Measurements from ENCODE around the gene ZNF500. TPM values are rescaled to one million over a fixed set of nuclear protein-coding genes. Genes with fewer than 3 reads are reported as not detected.
"Not testable (repeated sequence)": the region's sequence is repeated elsewhere in the genome, so short reads cannot be mapped to it uniquely, and the experiment has no call there.

The ZNF500 gene
- total and polyA plus RNA-seq, 2 donors (not counting 1 experiment from before 2014, with no cell fraction given) = 3.1 to 7.1 TPM

GRCh38 chr16:4785758-4786433 is 18.9 kb upstream of the ZNF500 start:
- no peak overlapping the region for H3K27ac ChIP-seq (ENCODE audit: insufficient read depth, low read length)
- no peak for DNase-seq (ENCODE audit: low read depth in 2 of 2)

GRCh38 chr16:4784444-4784987 is 17.6 kb upstream of the ZNF500 start:
- H3K4me2 ChIP-seq (ENCODE audit: extremely low read depth, insufficient read depth, low read length); H3K36me3 ChIP-seq (ENCODE audit: control insufficient read depth, insufficient read depth, low read length); H2AFZ ChIP-seq (ENCODE audit: low read length); H3K4me3 ChIP-seq (replicated peaks in 1 of 4; ENCODE audit: control extremely low read depth in 1 of 4, insufficient read depth in 1 of 4, low read depth in 3 of 4, low read length in 4 of 4); H4K20me1 ChIP-seq (ENCODE audit: control insufficient read depth, extremely low read depth, insufficient read depth, low read length); H3K27me3 ChIP-seq (ENCODE audit: control insufficient read depth, insufficient read depth, low read length); H3K4me1 ChIP-seq (ENCODE audit: control insufficient read depth, extremely low read depth, insufficient read depth, low read length); DNase-seq (ENCODE audit: low read depth in 2 of 2); H3K27ac ChIP-seq (ENCODE audit: insufficient read depth, low read length); H3K9me3 ChIP-seq (ENCODE audit: control insufficient read depth, insufficient read depth, low read depth, low read length); H3K79me2 ChIP-seq (ENCODE audit: control insufficient read depth, insufficient read depth, low read length); H3K9ac ChIP-seq (ENCODE audit: insufficient read depth, low read length): not testable (repeated sequence)

More at GRCh38 chr16:4785758-4786433, 18.9 kb upstream of the ZNF500 start:
- no peaks in the 10 kb centered on the region for H3K79me2 ChIP-seq (ENCODE audit: control insufficient read depth, insufficient read depth, low read length)
- no peaks in the 10 kb centered on the region for H3K9me3 ChIP-seq (ENCODE audit: control insufficient read depth, insufficient read depth, low read depth, low read length)
- H2AFZ ChIP-seq (ENCODE audit: low read length) = no peak overlapping the region
- no peaks in the 10 kb centered on the region for H3K4me1 ChIP-seq (ENCODE audit: control insufficient read depth, extremely low read depth, insufficient read depth, low read length)
- H3K4me3 ChIP-seq (replicated peaks in 1 of 4; ENCODE audit: control extremely low read depth in 1 of 4, insufficient read depth in 1 of 4, low read depth in 3 of 4, low read length in 4 of 4) = no peak overlapping the region
- H3K9ac ChIP-seq (ENCODE audit: insufficient read depth, low read length) = no peak overlapping the region
- no peaks in the 10 kb centered on the region for H3K36me3 ChIP-seq (ENCODE audit: control insufficient read depth, insufficient read depth, low read length)
- TF ChIP-seq EZH2 (IDR thresholded peaks at IDR 0.05; ENCODE audit: low read length, missing control alignments) (no peak), CTCF (conservative IDR thresholded peaks at IDR 0.05 in 1 of 2, IDR thresholded peaks at IDR 0.05 in 1 of 2; ENCODE audit: low read depth in 1 of 2, low read length in 2 of 2) (no peak)
- no peak overlapping the region for H3K4me2 ChIP-seq (ENCODE audit: extremely low read depth, insufficient read depth, low read length)
- no peaks in the 10 kb centered on the region for H4K20me1 ChIP-seq (ENCODE audit: control insufficient read depth, extremely low read depth, insufficient read depth, low read length)
- H3K27me3 ChIP-seq (ENCODE audit: control insufficient read depth, insufficient read depth, low read length) = no peaks in the 10 kb centered on the region

GRCh38 chr16:4783951-4784336 is 17.0 kb upstream of the ZNF500 start:
- no peaks in the 10 kb centered on the region for H4K20me1 ChIP-seq (ENCODE audit: control insufficient read depth, extremely low read depth, insufficient read depth, low read length)
- no peaks in the 10 kb centered on the region for H3K79me2 ChIP-seq (ENCODE audit: control insufficient read depth, insufficient read depth, low read length)
- no peaks in the 10 kb centered on the region for H3K4me1 ChIP-seq (ENCODE audit: control insufficient read depth, extremely low read depth, insufficient read depth, low read length)
- H3K27me3 ChIP-seq (ENCODE audit: control insufficient read depth, insufficient read depth, low read length) = no peaks in the 10 kb centered on the region
- H3K9ac ChIP-seq (ENCODE audit: insufficient read depth, low read length) = no peak overlapping the region
- H2AFZ ChIP-seq (ENCODE audit: low read length) = no peak overlapping the region
- H3K27ac ChIP-seq (ENCODE audit: insufficient read depth, low read length) = no peak overlapping the region
- DNase-seq (ENCODE audit: low read depth in 2 of 2) = no peak
- no peaks in the 10 kb centered on the region for H3K9me3 ChIP-seq (ENCODE audit: control insufficient read depth, insufficient read depth, low read depth, low read length)
- TF ChIP-seq EZH2 (IDR thresholded peaks at IDR 0.05; ENCODE audit: low read length, missing control alignments) (no peak), CTCF (conservative IDR thresholded peaks at IDR 0.05 in 1 of 2, IDR thresholded peaks at IDR 0.05 in 1 of 2; ENCODE audit: low read depth in 1 of 2, low read length in 2 of 2) (no peak)
- H3K4me3 ChIP-seq (replicated peaks in 1 of 4; ENCODE audit: control extremely low read depth in 1 of 4, insufficient read depth in 1 of 4, low read depth in 3 of 4, low read length in 4 of 4) = no peak overlapping the region
- H3K4me2 ChIP-seq (ENCODE audit: extremely low read depth, insufficient read depth, low read length) = no peak overlapping the region
- no peaks in the 10 kb centered on the region for H3K36me3 ChIP-seq (ENCODE audit: control insufficient read depth, insufficient read depth, low read length)
